Stimulated activated CD8-positive, alpha-beta memory T cell treated with anti-CD3 and anti-CD28 coated beads, Interleukin-7, amount 100 ng/mL, for 1 hour (primary cell): ENCODE measurements around the gene GRK6.
A peak's percentile ranks its signal among the peaks of the same experiment; 100 is the strongest.
"Not testable (repeated sequence)": the region's sequence is repeated elsewhere in the genome, so short reads cannot be mapped to it uniquely, and the experiment has no call there.

Source experiments
- DNase-seq, 2 donors: peaks; one replicate each; pipeline ENCODE4 v3.0.0-alpha.2; 2020; ENCODE audit warnings: low read depth in 2 of 2

The GRK6 gene

DNA sequence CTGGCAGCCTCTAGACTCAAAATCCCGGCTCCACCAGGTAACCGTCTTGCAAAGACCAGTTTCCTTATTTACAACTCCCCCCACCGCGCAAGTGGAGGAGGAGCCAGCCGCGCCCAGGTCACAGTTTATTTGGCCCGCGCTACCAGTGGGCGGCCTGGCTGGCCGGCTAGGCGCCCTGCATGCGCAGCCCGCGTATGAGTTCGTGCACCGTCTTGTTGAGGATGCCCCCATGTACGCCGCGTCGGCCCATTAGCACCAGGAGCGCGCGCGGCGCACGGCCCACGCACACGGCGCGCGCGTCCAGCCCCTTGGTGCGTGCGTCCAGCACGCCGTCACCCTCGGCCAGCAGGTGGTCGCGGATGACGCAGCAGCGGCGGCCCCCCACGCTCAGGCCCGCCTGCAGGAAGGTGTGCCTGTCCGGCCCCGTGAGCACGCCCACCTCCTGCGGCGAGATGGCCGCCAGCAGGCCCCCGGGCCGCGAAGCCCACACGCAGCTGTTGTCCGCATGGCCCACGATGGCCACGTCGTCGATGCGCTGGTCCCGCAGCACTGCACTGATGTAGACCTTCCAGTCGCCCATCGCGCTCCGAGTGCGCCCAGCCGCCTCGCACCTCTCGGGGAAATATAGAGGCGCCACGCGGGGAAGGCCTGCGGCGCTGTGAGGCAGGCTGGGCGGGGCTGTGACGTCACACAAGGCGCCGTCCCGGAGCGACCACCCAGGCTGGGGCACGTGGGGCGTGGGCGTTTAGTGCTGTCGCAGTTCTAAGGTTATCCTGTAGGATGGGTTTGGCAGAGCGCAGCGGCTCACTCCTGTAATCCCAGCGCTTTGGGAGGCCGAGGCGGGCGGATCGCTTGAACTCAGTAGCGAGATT, 26.2 kb upstream of the GRK6 start, which contains the start of gene PFN3:
TSS of gene PFN3 (minus strand) at position 665 of the 872 bp plus-strand sequence. CDS start at position 580, 85 bp downstream.
- DNase-seq = no peak

DNA sequence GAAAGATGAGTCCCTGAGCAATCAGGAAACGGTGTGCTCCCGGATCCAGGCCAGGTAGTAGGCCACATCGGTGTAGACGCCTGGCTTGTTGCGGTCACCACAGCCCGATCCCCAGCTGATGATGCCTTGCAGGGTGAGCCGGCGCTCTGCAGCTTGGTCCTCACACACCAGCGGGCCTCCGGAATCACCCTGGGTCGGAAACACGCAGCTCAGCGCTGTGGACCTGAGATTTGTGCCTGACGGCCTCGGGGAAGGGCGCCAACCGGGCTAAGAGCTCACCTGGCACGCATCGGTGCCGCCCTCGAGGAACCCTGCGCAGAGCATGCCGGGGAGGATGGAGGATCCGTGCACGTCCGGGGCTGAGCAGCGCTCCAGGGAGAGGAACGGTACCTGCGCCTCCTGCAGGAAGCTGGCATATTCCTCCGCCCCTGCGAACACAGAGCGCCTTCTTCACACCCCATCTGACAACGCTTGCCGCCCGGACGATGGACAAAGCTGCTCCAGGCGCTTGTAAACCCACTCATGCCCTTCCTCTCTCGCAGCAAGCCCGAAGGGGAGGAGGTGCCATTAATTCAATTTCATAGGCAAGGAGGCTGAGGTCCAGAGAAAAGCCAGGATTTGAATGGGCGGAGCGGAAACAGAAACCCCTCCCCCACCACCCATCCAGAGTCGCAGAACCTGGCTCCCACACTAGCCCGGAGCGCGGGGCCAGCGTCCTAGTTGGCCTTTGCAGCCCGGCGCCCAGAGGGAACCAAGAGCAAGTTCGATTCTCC, 24.0 kb upstream of the GRK6 start:
- DNase-seq = peak in 1 of 2 donors; percentile 33

DNA sequence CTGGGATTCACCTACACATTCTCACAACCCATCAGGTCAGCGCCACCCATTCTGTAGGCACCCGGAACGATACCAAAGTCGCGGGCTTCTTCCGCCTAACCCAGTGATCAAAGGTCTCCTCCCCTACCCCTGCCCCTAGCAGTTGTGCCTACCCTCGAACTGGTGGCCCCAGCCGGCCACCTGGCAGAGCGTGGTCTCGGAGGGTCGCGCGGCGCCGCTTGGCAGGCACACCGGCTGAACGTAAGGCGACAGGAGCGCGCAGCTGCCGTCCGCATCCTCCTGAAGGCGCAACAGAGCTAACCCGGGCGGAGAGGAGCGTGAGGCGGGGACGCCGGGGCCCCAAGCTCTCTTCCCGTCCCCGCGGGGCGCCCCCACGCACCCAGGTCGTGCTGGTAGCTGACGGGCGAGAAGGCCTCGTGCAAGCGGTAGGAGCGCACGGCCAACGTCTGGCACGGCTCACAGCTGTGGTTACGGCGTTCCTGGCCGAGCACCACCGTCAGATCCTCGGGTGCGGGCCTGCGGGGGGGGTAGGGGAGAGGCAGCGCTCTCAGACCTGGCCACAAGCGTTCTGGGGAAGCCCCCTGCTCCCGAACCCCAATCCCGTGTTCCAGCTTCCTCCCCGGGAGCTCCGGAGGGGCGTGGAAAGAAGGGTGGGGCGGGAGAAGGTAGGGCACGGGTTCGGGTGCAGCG, 23.2 kb upstream of the GRK6 start:
- DNase-seq = no peak

DNA sequence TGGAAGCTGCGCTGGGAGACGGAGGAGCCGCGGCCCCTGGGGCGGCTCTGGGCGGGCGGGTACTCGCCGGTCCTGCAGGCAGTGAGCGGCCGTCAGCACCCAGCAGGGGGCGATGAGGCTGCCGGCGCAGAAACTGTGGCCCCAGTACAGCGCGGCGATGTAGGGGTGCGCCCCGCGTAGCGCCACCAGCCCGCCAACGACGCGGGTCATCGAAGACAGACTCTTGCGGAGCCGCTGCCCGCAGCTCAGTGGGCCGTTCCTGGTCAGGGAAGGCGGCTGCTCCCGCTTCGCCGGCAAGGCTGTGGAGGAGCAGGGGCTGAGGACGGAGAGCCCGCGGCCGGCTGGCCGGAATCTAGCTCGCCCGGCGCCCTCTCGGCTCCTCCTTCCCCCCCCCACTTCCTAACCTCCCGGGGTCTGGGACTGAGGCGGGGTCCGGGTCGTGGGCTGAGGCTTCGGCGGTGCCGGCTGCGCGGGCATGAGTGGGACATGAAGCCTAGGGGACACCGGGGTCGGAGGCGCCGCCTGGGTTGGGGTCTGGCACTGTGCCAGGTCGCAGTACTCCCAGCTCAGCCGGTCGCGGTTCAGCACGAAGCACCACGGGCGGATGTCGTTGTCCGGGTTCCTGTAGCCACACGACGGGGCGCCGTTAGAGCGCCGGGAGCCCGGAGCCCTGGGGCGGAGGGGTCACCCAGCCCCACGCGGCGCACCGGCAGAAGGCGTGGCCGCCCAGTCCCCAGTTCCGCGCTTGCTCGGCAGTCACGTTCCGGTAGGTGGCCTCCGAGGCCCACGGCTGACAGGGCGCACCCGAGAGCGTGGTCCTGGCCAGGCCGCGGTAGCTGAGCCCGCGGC, 22.5 kb upstream of the GRK6 start:
- DNase-seq = peak; percentile 69 to 74

DNA sequence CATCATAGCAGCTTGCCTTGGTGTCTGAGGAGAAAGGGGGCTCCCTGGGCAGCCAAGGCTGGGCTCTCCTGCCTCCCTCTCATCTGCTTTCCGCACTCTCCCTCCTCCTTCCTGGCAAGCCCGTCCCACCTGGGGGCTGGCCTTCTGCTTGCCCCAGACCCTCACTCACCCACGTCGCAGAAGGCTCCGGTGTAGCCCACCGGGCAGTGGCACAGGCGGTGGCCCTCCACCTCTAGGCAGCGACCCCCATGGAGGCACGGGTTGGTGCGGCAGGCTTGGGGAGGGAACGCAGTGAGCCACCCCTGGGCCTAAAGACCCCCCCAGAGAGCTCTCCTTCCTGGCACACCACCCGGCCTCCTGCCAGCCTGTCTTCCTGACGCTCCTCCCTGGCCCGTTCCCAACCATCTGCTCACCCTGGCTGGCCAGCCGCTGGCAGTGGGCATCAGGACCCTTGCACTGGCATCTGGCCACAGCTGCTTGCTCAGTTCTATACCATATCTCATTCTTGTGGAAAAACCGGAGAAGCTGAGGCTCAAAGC, 21.8 kb upstream of the GRK6 start:
- no peak for DNase-seq

DNA sequence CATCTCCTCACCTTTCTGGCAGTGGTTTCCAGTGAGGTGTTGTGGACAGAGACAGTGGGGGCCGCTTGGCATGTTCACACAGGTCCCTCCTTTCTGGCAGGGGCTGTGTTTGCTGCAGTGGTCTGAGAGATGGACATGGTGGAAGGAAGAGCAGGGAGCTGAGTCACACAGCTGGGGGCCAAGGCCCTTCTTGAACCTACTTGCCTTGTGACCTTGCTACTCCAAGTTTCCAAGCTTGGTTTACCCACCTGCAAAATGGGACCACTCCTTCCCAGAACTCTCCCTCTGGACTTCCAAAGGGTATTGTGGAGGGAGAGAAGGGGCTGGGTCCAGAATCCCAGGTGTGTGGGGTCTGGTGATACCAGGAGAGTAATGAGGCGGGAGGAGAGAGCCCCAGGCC, 21.2 kb upstream of the GRK6 start:
- DNase-seq = no peak

DNA sequence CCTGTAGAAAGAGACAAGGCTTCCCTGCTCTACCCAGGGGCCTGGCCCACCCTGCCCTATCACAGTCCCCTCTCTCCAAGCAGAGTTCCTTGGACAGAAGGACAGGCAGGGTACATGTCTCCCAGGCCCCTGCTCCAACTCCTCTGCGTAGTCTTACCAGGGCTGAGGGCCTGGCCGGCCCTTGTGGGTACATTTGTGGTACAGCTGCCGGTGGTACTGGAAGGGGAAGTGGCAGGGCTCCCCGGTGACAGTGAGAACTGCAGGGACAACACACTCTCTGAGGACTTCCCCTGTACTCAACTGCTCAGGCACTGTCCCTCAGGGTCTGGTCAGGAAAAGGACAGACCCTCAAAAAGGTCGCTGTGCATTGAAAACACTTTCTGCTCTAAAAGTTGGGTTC, 20.7 kb upstream of the GRK6 start:
- no peak for DNase-seq

DNA sequence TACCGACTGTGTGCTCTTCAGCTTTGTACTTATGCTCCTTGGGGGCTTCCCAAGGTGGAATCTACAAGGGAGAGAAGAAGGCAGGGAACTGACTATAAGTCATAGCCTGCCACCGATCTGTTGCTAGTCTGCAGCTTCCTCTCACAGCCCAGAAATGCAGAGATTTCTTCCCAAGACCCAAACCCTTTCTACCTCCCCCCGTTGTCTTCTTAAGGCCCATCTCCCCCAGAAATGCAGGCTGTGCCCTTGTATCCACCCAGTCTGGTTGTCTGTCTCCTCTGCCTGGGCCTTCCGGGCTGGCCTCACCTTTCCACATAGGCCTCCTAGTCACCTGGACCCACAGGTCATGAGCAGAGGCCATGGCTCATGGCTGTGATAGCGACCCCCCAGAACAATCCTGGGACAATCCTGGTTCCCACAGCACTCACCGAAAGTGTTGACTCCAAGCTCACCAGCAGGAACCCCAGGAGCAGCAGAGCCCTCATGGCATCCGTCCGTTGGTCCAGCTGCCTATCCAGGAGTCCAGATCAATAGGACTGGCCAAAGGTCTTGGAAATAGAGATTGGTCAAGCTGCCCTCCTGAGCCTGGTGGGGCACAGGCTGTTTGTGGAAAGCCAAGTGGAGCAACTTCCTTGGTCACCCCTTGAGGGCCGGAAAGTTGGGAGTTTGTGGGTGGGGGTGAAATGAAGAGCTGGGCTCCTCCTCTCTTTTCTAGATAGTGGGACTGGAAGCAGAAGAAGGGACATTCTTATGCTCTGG, 17.3 kb upstream of the GRK6 start, which contains the start of gene F12:
TSS of gene F12 (minus strand) at position 522 of the 759 bp plus-strand sequence. CDS start at position 485, 37 bp downstream.
- no peak for DNase-seq

DNA sequence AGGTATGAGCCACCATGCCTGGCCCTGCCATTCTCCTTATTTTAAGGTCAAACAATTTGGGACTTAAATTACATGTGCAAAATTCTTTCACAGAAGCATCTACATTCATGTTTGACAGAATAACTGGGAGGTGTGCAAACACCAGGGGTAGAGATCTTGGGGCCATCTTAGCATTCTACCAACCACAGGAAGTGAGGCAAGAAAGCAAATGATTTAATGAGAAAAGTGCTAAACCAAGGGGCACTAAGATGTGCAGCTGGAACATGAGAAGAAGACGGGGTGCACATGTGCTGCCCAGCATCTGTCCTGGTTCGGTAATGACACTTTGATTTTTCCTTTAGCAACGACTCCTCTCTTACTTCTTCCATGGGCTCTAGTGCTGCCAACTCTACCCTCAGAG, 15.9 kb upstream of the GRK6 start:
- DNase-seq = no peak

DNA sequence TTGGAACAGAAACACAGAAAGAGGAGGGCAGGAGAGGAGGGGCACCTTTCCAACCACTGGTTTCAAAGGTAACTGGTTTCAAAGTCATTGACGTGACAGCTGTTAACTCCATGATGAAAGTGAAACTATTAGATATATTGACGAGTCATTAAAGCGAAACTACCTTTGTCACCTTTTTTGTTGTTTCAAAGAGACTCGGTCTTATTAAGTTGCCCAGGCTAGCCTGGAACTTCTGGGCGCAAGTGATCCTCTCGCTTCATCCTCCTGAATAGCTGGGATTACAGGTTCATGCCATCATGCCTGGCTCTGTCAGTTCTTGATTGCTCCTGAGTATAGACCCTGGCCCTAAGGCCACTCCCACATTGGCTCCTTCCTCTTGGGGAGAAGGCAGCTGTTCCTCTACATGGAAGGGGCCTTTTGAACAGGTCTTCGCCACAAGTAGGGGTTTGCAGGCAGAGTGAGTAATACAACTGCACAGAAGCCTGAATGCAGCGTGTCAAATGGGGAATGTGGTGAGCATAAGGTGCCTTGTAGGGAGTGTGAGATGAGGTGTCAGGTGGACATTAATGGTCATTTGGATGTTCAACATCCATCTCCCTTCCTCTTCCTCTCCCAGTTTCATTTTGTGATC, 13.8 kb upstream of the GRK6 start:
- no peak for DNase-seq

DNA sequence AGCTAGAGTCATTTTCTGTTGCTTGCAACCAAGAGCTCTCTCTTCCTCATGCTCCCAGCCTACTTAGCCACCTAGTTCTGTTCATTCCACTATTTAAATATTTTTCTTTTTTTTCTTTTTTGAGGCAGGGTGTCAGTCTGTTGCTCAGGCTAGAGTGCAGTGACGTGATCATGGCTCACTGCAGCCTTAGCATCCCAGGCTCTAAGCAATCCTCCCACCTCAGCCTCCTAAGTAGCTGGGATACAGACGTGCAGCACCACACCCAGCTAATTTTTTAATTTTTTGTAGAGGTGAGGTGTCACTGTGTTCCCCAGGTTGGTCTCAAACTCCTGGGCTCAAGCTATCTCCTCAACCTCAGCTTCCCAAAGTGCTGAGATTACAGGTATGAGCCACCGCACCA, 12.0 kb upstream of the GRK6 start:
- no peak for DNase-seq

DNA sequence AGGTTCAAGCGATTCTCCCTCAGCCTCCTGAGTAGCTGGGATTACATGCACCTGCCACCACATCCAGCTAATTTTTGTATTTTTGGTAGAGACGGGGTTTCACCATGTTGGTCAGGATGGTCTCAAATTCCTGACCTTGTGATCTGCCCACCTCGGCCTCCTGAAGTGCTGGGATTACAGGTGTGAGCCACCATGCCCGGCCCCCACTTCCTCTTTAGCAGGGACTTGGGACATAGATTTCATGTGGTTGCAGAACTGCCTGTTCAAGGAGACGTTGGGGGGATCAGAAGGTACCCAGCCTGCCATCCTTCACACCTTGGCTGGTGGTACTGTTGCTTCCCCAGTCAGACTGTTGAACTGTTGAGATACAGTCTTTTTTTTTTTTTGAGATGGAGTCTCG, 9.4 kb upstream of the GRK6 start:
- DNase-seq = not testable (repeated sequence)

DNA sequence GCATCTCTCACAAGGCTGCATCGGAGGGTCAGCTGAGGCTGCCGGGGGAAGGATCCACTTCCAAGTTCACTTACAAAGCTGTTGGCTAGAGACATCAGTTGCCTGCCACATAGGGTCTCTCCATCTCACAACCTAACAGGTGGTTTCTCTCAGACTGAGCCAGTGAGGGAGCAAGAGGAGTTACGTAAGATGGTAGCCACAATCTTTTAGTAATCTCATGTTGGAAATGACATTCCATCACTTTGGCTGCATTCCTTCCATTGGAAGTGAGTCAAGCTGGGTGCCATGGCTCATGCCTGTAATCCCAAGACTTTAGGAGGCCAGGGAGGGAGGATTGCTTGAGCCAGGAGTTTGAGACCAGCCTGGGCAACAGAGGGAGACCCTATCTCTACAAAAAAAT, 7.4 kb upstream of the GRK6 start:
- no peak for DNase-seq

DNA sequence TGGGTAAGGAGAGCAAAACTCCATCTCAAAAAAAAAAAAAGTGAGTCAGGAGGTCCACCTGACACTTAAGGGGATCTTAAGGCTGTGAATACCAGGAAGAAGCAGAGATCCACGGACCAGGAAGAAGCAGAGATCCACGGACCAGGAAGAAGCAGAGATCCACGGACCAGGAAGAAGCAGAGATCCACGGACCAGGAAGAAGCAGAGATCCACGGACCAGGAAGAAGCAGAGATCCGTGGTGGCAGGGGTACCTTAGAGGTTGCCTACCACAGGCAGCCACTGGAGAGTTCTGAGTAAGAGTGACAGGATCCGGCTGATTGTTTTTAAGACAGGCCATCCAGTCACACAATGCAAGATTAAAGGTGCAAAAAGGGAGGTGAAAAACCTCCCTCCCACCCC, 6.0 kb upstream of the GRK6 start:
- not testable (repeated sequence) for DNase-seq

DNA sequence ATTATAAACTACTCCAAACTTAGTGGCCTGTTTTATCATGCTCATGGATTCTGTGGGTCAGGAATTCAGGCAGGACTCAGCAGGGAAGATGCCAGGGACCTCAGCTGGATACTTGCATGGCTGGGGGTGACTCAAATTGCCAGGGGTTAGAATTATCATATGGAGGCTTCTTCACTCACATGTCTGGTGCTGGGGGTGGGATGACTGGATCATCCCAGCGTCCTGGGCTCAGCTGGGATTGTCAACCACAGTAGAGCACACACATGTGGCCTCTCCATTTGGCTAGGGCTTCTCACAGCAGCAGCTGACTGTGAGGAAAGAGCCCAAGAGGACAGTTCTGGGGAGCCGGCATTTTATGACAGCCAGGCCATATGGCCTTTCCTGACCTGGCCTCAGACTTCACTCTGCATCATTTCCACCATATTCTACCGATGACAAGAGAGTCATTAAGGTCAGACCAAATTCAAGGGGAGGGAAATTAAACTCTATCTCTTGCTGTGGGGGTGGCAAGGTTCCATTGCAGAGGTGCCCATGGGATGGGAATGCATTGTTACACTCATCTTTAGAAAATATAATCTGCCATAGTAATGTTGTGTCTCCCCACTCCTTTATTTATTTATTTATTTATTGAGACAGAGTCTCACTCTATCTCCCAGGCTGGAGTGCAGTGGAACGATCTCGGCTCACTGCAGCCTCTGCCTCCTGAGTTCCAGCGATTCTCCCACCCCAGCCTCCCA, 5.2 kb upstream of the GRK6 start:
- DNase-seq = no peak

DNA sequence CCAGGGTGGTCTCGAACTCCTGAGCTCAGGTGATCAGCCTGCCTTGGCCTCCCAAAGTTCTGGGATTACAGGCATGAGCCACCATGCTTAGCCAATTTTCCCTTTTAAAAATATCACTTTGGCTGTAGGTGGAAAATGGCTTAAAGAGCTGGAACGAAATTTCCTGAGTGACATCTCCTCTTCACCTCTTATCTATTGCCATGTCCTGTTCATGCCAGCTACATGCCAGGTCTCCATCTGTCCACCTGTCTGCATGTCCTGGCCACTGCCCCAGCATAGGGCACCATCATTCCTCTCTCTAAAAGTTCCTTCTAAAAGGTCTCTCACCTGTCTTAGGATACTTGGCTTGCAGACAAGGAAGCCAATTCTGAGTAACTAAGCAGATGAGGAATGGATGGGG, 2.8 kb upstream of the GRK6 start:
- no peak for DNase-seq

DNA sequence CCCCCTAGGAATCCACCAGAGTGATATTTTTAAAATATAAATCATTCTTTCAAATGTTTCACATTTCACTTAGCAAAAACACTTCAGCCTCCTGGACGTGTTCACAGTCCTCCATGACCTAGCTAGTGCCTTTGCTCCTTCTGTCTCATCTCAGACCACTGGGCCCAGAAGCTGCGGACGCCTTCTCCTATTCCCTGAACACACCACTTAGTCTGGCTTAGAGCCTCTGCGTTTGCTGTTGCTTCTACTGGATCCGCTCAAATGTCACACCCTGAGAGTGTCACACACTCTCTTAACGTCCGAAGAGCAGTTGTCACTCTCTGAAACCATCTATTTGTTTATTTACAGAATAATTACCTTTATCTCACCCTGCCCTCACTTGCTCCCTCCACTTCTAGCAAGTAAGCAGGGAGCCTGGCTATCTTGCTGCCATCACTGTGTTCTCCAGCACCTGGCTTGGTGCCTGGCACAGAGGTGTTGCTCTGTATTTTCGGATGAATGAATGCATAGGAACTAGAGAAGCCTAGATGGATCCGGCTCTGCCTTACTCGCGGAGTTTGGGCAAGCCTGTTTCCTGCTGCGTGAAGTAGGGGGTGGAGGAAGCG, 1.2 kb upstream of the GRK6 start:
- DNase-seq = no peak

DNA sequence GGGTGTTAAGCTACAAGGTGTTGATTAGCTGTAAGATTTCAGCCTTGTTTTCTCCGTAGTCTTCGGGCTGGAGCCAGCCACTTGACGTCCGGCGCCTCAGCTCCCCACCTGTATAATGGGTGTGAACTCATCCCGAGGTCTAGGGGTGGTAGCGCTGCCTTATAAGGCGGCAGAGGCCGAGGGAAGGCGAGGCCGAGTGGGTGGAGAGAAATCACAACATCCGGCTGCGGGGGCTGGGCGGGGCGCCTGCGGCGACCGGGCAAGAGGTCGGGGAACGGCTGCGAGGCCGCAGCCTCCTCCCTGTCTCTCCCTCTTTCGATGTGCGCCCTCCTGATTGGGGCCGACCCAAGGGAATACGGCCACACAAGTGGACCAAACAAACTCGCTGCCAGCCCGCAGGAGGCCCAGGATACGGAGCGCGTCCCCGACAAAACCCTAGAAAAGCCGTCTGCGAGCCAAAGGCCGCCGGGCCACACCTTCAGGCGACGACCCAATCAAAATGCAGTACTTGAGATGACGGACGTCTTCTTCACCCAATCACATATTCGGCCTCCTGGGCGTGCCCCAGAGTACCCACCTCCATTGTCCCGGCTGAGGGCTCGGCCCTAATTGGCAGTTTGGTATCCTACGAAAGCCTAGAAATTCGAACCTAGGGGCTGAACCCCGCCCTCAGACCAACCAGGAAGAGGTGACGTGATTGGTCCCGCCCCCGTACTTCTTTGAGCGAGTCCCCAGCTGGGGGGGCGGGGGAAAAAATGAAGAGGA, 493 bp upstream of the GRK6 start:
- DNase-seq = peak; percentile 97 to 98
